ENCODE results near the gene DNAH10.

DNA sequence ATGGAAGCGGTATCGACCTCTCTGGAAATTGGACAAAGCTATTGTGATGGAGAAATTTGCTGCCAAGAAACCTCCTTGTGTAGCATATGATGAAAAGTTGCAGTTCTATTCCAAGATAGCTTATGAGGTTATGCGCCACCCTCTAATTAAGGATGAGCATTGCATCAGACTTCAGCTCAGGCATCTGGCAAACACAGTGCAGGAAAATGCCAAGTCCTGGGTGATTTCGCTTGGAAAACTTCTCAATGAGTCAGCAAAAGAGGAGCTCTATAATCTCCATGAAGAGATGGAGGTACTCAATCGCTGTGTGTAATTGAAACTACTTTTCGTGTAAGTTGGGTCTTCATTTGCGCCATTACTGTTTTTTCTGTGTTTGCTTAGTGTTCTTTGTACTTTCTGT lies 51.2 kb downstream of the DNAH10 start:
- TF ChIP-seq, protein P1, sequence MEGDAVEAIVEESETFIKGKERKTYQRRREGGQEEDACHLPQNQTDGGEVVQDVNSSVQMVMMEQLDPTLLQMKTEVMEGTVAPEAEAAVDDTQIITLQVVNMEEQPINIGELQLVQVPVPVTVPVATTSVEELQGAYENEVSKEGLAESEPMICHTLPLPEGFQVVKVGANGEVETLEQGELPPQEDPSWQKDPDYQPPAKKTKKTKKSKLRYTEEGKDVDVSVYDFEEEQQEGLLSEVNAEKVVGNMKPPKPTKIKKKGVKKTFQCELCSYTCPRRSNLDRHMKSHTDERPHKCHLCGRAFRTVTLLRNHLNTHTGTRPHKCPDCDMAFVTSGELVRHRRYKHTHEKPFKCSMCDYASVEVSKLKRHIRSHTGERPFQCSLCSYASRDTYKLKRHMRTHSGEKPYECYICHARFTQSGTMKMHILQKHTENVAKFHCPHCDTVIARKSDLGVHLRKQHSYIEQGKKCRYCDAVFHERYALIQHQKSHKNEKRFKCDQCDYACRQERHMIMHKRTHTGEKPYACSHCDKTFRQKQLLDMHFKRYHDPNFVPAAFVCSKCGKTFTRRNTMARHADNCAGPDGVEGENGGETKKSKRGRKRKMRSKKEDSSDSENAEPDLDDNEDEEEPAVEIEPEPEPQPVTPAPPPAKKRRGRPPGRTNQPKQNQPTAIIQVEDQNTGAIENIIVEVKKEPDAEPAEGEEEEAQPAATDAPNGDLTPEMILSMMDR (IDR thresholded peaks at IDR 0.05) = no peak
- no peak for TF ChIP-seq POLR2A (IDR thresholded peaks at IDR 0.05)
